Measurements from ENCODE around the gene SPEG. TPM values are rescaled to one million over a fixed set of nuclear protein-coding genes. Genes with fewer than 3 reads are reported as not detected.
A peak's percentile ranks its signal among the peaks of the same experiment; 100 is the strongest.

Gene SPEG
- total RNA-seq, 2 experiments from 2014 or later, result 2.1 to 2.3 TPM

- ATAC-seq (no peak), DNase-seq (no peak)
- H3K27me3 Mint-ChIP-seq, result no peaks in the 10 kb centered on the region
- no peak for TF ChIP-seq CTCF (IDR thresholded peaks at IDR 0.05)
- H3K9me3 Mint-ChIP-seq, result no peaks in the 10 kb centered on the region
- H3K27ac Mint-ChIP-seq, result no peak overlapping the region
- no peaks in the 10 kb centered on the region for H3K36me3 Mint-ChIP-seq (ENCODE audit: low read depth)
- intact Hi-C loops (cut with micrococcal nuclease), result no loop called here
- H3K4me3 Mint-ChIP-seq, result no peak overlapping the region
- ChIA-PET CTCF (interaction anchor here (0.8 to 3.9 kb wide), 4 partner anchors 14 to 56 kb away, joined by 5 to 13 read pairs (median 12); a partner anchor contains a TSS), POLR2A (no interaction called here)
- H3K4me1 Mint-ChIP-seq (ENCODE audit: low read depth), result peaks cover 2% of the 10 kb centered on the region
Observed at GRCh38 chr2:219473511-219473910, 38.9 kb downstream of the SPEG start.

GRCh38 chr2:219474285-219475060 lies 39.8 kb downstream of the SPEG start:
- Mint-ChIP-seq H3K27me3 (no peaks in the 10 kb centered on the region), H3K27ac (no peak overlapping the region), H3K4me1 (ENCODE audit: low read depth) (peaks cover 2% of the 10 kb centered on the region), H3K4me3 (no peak overlapping the region), H3K9me3 (no peaks in the 10 kb centered on the region), H3K36me3 (ENCODE audit: low read depth) (no peaks in the 10 kb centered on the region)
- ChIA-PET POLR2A (no interaction called here), CTCF (interaction anchor here (0.6 to 3.9 kb wide), 7 partner anchors 15 to 55 kb away, joined by 3 to 19 read pairs (median 12); partner anchors contain the start of gene GMPPA)
- intact Hi-C loops (cut with micrococcal nuclease), result loop anchor here (5.0 kb wide), 1 partner anchor 58 kb away; no protein-coding TSS in a partner anchor
- no peak for TF ChIP-seq CTCF (IDR thresholded peaks at IDR 0.05)
- no peak for DNase-seq
- ATAC-seq, result no peak

- ATAC-seq (no peak), DNase-seq (no peak)
- no peaks in the 10 kb centered on the region for H3K27me3 Mint-ChIP-seq
- intact Hi-C loops (cut with micrococcal nuclease), result loop anchor here (5.0 kb wide), 1 partner anchor 57 kb away; no protein-coding TSS in a partner anchor
- no peak overlapping the region for H3K4me3 Mint-ChIP-seq
- H3K9me3 Mint-ChIP-seq, result no peaks in the 10 kb centered on the region
- TF ChIP-seq CTCF (IDR thresholded peaks at IDR 0.05), result no peak
- no peak overlapping the region for H3K27ac Mint-ChIP-seq
- CTCF ChIA-PET, result interaction anchor here (0.8 to 4.3 kb wide), 17 partner anchors 9 to 85 kb away, joined by 3 to 46 read pairs (median 4); partner anchors contain the start of genes CHPF and GMPPA
- no peaks in the 10 kb centered on the region for H3K36me3 Mint-ChIP-seq (ENCODE audit: low read depth)
- POLR2A ChIA-PET, result interaction anchor here (1.2 kb wide), 1 partner anchor 22 kb away, joined by 3 read pairs; no protein-coding TSS in a partner anchor
- H3K4me1 Mint-ChIP-seq (ENCODE audit: low read depth), result peaks cover 2% of the 10 kb centered on the region
Observed at GRCh38 chr2:219475278-219475677, 40.6 kb downstream of the SPEG start.

- peak; percentile 96 for ATAC-seq
- DNase-seq, result peak; percentile 84
- peaks cover 2% of the 10 kb centered on the region for H3K4me1 Mint-ChIP-seq (ENCODE audit: low read depth)
- no peaks in the 10 kb centered on the region for H3K9me3 Mint-ChIP-seq
- H3K36me3 Mint-ChIP-seq (ENCODE audit: low read depth), result no peaks in the 10 kb centered on the region
- no peak overlapping the region for H3K4me3 Mint-ChIP-seq
- H3K27me3 Mint-ChIP-seq, result no peaks in the 10 kb centered on the region
- peak; percentile 75 for TF ChIP-seq CTCF (IDR thresholded peaks at IDR 0.05)
- no peak overlapping the region for H3K27ac Mint-ChIP-seq
- ChIA-PET CTCF (interaction anchor here (0.7 to 4.3 kb wide), 30 partner anchors 9 to 84 kb away, joined by 3 to 46 read pairs (median 4); partner anchors contain the start of genes CHPF, DES and GMPPA), POLR2A (interaction anchor here (1.2 kb wide), 1 partner anchor 23 kb away, joined by 3 read pairs; no protein-coding TSS in a partner anchor)
- intact Hi-C loops (cut with micrococcal nuclease), result loop anchor here (5.0 kb wide), 1 partner anchor 56 kb away; no protein-coding TSS in a partner anchor
Observed at GRCh38 chr2:219475697-219476651, 41.3 kb downstream of the SPEG start.

Measured in activated CD8-positive, alpha-beta T cell treated with anti-CD3 and anti-CD28 coated beads for 36 hours (primary cell).